Panc1 (cell line): ENCODE data around the gene SSPN. TPM values are rescaled to one million over a fixed set of nuclear protein-coding genes. Genes with fewer than 3 reads are reported as not detected.

Experiments
- ATAC-seq: fragments of 200-7000 bp; cut with Tn5 transposase; 2 replicates; pipeline ENCODE4 v1.9.1; 2020; ENCODE audit warnings: mild to moderate bottlenecking, moderate library complexity
- BruUV-seq: library from RNA; stranded (reverse); fragments of 400-500 nt; replicated peaks from 2 replicates; lab custom pipeline; 2021; lab: Mats Ljungman, UMichigan
- CTCF ChIA-PET: fragments of 300-600 bp; sonication (Branson Sonifier 250); formaldehyde crosslinking; loops from one replicate; lab custom pipeline; 2022; ENCODE audit warnings: antibody characterized with exemption; lab: Charles Lee
- POLR2A ChIA-PET: fragments of 300-600 bp; sonication (Branson Sonifier 250); formaldehyde crosslinking; loops from one replicate; lab custom pipeline; 2022; ENCODE audit warnings: antibody characterized with exemption; lab: Charles Lee
- DNase-seq: peaks from one replicate; pipeline ENCODE4 v3.0.0-alpha.2; 2010; ENCODE audit warnings: low read depth, low spot score
- H3K27ac ChIP-seq: 2 replicates; pipeline ENCODE4 v1.5.1; 2011; ENCODE audit warnings: mild to moderate bottlenecking, low read length, inconsistent platforms
- H3K27me3 ChIP-seq: fragments of 200-500 bp; sonication (Bioruptor generic); 2 replicates; pipeline ENCODE4 v1.6.0; 2014; ENCODE audit warnings: low read length, inconsistent platforms; ENCODE audit not compliant: control insufficient read depth, insufficient read depth
- H3K36me3 ChIP-seq: fragments of 200-500 bp; sonication (Bioruptor generic); 2 replicates; pipeline ENCODE4 v1.5.1; 2014; ENCODE audit warnings: inconsistent platforms, mild to moderate bottlenecking, low read length, moderate library complexity; ENCODE audit not compliant: control insufficient read depth, insufficient read depth
- H3K4me1 ChIP-seq: 2 replicates; pipeline ENCODE4 v1.5.1; 2011; ENCODE audit warnings: inconsistent platforms, mild to moderate bottlenecking, low read length, moderate library complexity; ENCODE audit not compliant: control insufficient read depth, insufficient read depth
- H3K4me3 ChIP-seq, 2 experiments: 2 replicates each; pipeline ENCODE4 v1.5.1; 2011 to 2012; ENCODE audit warnings: low read depth in 2 of 2, low read length in 2 of 2, mild to moderate bottlenecking in 2 of 2, inconsistent platforms in 1 of 2, moderate library complexity in 1 of 2
- H3K9me3 ChIP-seq: fragments of 200-500 bp; sonication (Bioruptor generic); 2 replicates; pipeline ENCODE4 v1.5.1; 2014; ENCODE audit warnings: low read depth, mild to moderate bottlenecking, inconsistent platforms, low read length, moderate library complexity; ENCODE audit not compliant: control insufficient read depth, insufficient read depth
- POLR2AphosphoS5 ChIP-seq: IDR thresholded peaks from 2 replicates; pipeline ENCODE4 v1.6.1; 2012; ENCODE audit warnings: mild to moderate bottlenecking, low read depth, low read length, moderate library complexity
- SIN3A ChIP-seq: IDR thresholded peaks from 2 replicates; pipeline ENCODE4 v1.6.1; 2012; ENCODE audit warnings: low read depth, mild to moderate bottlenecking, low read length, moderate library complexity, borderline replicate concordance; ENCODE audit not compliant: insufficient read depth
- TCF7L2 ChIP-seq: IDR thresholded peaks from 2 replicates; pipeline ENCODE4 v1.6.1; 2011; ENCODE audit warnings: mild to moderate bottlenecking, low read depth, low read length, inconsistent platforms
- in situ Hi-C: cut with HindIII; loops from 2 replicates; pipeline ENCODE4 v1.10.0; 2016; ENCODE audit warnings: low sequenced_read_pairs, low pct_unique_long_range_greater_than_20kb
- intact Hi-C: fragments of 100-400 bp; cut with micrococcal nuclease; formaldehyde crosslinking; loops from one replicate; pipeline ENCODE4 v1.10.0; 2022; ENCODE audit not compliant: unreplicated experiment
- total RNA-seq: library from RNA; stranded (reverse); gene quantifications from one replicate; pipeline ENCODE4 v1.2.1, GENCODE V29; 2021; ENCODE audit not compliant: unreplicated experiment
- TF ChIP-seq, protein P1 (sequence below), 2 experiments: IDR thresholded peaks; 2 replicates each; pipeline ENCODE4 v1.6.1; 2011 to 2012; ENCODE audit warnings: low read depth in 2 of 2, control low read depth in 1 of 2, low read length in 1 of 2, mild to moderate bottlenecking in 1 of 2, moderate library complexity in 1 of 2; ENCODE audit not compliant: insufficient read depth in 1 of 2
- TF ChIP-seq, protein P2 (sequence below): fragments of 450-650 bp; IDR thresholded peaks from 2 replicates; pipeline ENCODE4 v1.5.1; 2017; ENCODE audit warnings: mild to moderate bottlenecking

Gene SSPN
- total RNA-seq, 1 experiment from 2014 or later = 23.4 TPM

- in situ Hi-C loops (no loop called here), intact Hi-C loops (no loop called here)
- H3K4me3 ChIP-seq = no peak overlapping the region
- BruUV-seq = no TSS peak
- POLR2A ChIA-PET = no interaction called here
- CTCF ChIA-PET = interaction anchor here (0.6 kb wide), 1 partner anchor 147 kb away, joined by 3 read pairs; no protein-coding TSS in a partner anchor
- TF ChIP-seq POLR2AphosphoS5 (no peak), TCF7L2 (no peak), SIN3A (no peak)
- TF ChIP-seq, protein P1, sequence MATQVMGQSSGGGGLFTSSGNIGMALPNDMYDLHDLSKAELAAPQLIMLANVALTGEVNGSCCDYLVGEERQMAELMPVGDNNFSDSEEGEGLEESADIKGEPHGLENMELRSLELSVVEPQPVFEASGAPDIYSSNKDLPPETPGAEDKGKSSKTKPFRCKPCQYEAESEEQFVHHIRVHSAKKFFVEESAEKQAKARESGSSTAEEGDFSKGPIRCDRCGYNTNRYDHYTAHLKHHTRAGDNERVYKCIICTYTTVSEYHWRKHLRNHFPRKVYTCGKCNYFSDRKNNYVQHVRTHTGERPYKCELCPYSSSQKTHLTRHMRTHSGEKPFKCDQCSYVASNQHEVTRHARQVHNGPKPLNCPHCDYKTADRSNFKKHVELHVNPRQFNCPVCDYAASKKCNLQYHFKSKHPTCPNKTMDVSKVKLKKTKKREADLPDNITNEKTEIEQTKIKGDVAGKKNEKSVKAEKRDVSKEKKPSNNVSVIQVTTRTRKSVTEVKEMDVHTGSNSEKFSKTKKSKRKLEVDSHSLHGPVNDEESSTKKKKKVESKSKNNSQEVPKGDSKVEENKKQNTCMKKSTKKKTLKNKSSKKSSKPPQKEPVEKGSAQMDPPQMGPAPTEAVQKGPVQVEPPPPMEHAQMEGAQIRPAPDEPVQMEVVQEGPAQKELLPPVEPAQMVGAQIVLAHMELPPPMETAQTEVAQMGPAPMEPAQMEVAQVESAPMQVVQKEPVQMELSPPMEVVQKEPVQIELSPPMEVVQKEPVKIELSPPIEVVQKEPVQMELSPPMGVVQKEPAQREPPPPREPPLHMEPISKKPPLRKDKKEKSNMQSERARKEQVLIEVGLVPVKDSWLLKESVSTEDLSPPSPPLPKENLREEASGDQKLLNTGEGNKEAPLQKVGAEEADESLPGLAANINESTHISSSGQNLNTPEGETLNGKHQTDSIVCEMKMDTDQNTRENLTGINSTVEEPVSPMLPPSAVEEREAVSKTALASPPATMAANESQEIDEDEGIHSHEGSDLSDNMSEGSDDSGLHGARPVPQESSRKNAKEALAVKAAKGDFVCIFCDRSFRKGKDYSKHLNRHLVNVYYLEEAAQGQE (IDR thresholded peaks at IDR 0.05; ENCODE audit: insufficient read depth in 1 of 2, low read depth in 2 of 2, low read length in 1 of 2) = no peak
- TF ChIP-seq, protein P2, sequence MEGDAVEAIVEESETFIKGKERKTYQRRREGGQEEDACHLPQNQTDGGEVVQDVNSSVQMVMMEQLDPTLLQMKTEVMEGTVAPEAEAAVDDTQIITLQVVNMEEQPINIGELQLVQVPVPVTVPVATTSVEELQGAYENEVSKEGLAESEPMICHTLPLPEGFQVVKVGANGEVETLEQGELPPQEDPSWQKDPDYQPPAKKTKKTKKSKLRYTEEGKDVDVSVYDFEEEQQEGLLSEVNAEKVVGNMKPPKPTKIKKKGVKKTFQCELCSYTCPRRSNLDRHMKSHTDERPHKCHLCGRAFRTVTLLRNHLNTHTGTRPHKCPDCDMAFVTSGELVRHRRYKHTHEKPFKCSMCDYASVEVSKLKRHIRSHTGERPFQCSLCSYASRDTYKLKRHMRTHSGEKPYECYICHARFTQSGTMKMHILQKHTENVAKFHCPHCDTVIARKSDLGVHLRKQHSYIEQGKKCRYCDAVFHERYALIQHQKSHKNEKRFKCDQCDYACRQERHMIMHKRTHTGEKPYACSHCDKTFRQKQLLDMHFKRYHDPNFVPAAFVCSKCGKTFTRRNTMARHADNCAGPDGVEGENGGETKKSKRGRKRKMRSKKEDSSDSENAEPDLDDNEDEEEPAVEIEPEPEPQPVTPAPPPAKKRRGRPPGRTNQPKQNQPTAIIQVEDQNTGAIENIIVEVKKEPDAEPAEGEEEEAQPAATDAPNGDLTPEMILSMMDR = no peak
- ATAC-seq (no peak), DNase-seq (no peak)
- H3K27me3 ChIP-seq = no peaks in the 10 kb centered on the region
- H3K27ac ChIP-seq = peak overlapping the region; percentile 19; the same call in 1 of the 2 replicates
- peaks cover 8% of the 10 kb centered on the region; the same call in 1 of the 2 replicates for H3K9me3 ChIP-seq
- 0 out of 2 replicates have a peak, but pooled peaks cover 2% of the 10 kb centered on the region for H3K4me1 ChIP-seq
- H3K36me3 ChIP-seq = no peaks in the 10 kb centered on the region
These were observed 49.1 kb downstream of the SSPN start for GRCh38 chr12:26244503-26244902.

GRCh38 chr12:26245175-26245942, 50.0 kb downstream of the SSPN start:
- Histone ChIP-seq H3K27me3 (no peaks in the 10 kb centered on the region), H3K36me3 (no peaks in the 10 kb centered on the region), H3K4me3 (no peak overlapping the region), H3K4me1 (0 out of 2 replicates have a peak, but pooled peaks cover 2% of the 10 kb centered on the region), H3K27ac (peak overlapping the region; percentile 4; the same call in 1 of the 2 replicates), H3K9me3 (peaks cover 13% of the 10 kb centered on the region; the same call in 1 of the 2 replicates)
- in situ Hi-C loops (no loop called here), intact Hi-C loops (no loop called here)
- TF ChIP-seq TCF7L2 = no peak
- TF ChIP-seq, protein P2 = 0 out of 2 replicates have a peak, but pooled peaks have one; percentile 13
- BruUV-seq = no TSS peak
- no peak; the same call in 1 of the 2 replicates for ATAC-seq
- ChIA-PET CTCF (no interaction called here), POLR2A (no interaction called here)
- DNase-seq = no peak
